H9 (cell line): ENCODE data around the gene KAZN. TPM values are rescaled to one million over a fixed set of nuclear protein-coding genes. Genes with fewer than 3 reads are reported as not detected.

Experiments
- DNase-seq: peaks from one replicate; pipeline ENCODE4 v3.0.0-alpha.2; 2017
- H2AFZ ChIP-seq: one replicate; pipeline ENCODE4 v1.6.1; 2013; ENCODE audit warnings: mild to moderate bottlenecking, low read length, control low read depth, moderate library complexity
- H2AK5ac ChIP-seq: 2 replicates; pipeline ENCODE4 v1.6.1; 2013; ENCODE audit warnings: low read length, control low read depth, mixed read lengths; ENCODE audit not compliant: insufficient read length
- H2BK120ac ChIP-seq: one replicate; pipeline ENCODE4 v1.6.1; 2013; ENCODE audit warnings: low read depth, mild to moderate bottlenecking, low read length, control low read depth, inconsistent platforms; ENCODE audit not compliant: poor library complexity, severe bottlenecking
- H2BK12ac ChIP-seq: 2 replicates; pipeline ENCODE4 v1.6.1; 2013; ENCODE audit warnings: low read length, control low read depth, mixed read lengths, low read depth; ENCODE audit not compliant: insufficient read length
- H2BK15ac ChIP-seq: 2 replicates; pipeline ENCODE4 v1.6.1; 2013; ENCODE audit warnings: low read depth, low read length, control low read depth
- H2BK20ac ChIP-seq: one replicate; pipeline ENCODE4 v1.6.1; 2013; ENCODE audit warnings: low read depth, mild to moderate bottlenecking, low read length, control low read depth, inconsistent platforms; ENCODE audit not compliant: poor library complexity, severe bottlenecking
- H2BK5ac ChIP-seq: 2 replicates; pipeline ENCODE4 v1.6.1; 2013; ENCODE audit warnings: low read length, control low read depth, mixed read lengths; ENCODE audit not compliant: insufficient read length
- H3K14ac ChIP-seq: 2 replicates; pipeline ENCODE4 v1.6.1; 2013; ENCODE audit warnings: low read length, control low read depth; ENCODE audit not compliant: insufficient read depth
- H3K18ac ChIP-seq: 2 replicates; pipeline ENCODE4 v1.6.1; 2013; ENCODE audit warnings: low read depth, mild to moderate bottlenecking, mixed read lengths, low read length, control low read depth; ENCODE audit not compliant: insufficient read length
- H3K23ac ChIP-seq: 2 replicates; pipeline ENCODE4 v1.6.1; 2013; ENCODE audit warnings: low read length, control low read depth, mixed read lengths, low read depth; ENCODE audit not compliant: insufficient read length
- H3K23me2 ChIP-seq: 2 replicates; pipeline ENCODE4 v1.6.1; 2013; ENCODE audit warnings: low read depth, mild to moderate bottlenecking, mixed read lengths, low read length, control low read depth; ENCODE audit not compliant: insufficient read length, poor library complexity, severe bottlenecking
- H3K27ac ChIP-seq: 2 replicates; pipeline ENCODE4 v1.5.1; 2013; ENCODE audit warnings: low read length, control low read depth, mixed read lengths, low read depth; ENCODE audit not compliant: insufficient read length
- H3K27me3 ChIP-seq: 2 replicates; pipeline ENCODE4 v1.6.1; 2013; ENCODE audit warnings: low read length, control low read depth, inconsistent platforms; ENCODE audit not compliant: insufficient read depth
- H3K4ac ChIP-seq: 2 replicates; pipeline ENCODE4 v1.6.1; 2013; ENCODE audit warnings: low read depth, mild to moderate bottlenecking, control low read depth, inconsistent platforms, low read length, moderate library complexity
- H3K4me1 ChIP-seq: 2 replicates; pipeline ENCODE4 v1.6.1; 2013; ENCODE audit warnings: low read length, control low read depth, inconsistent platforms; ENCODE audit not compliant: insufficient read depth
- H3K4me2 ChIP-seq: 2 replicates; pipeline ENCODE4 v1.6.1; 2013; ENCODE audit warnings: low read length, control low read depth, mixed read lengths; ENCODE audit not compliant: insufficient read length, insufficient read depth
- H3K56ac ChIP-seq: 2 replicates; pipeline ENCODE4 v1.6.1; 2013; ENCODE audit warnings: low read depth, mild to moderate bottlenecking, mixed read lengths, low read length, control low read depth; ENCODE audit not compliant: insufficient read length
- H3K79me1 ChIP-seq: 2 replicates; pipeline ENCODE4 v1.6.1; 2013; ENCODE audit warnings: low read depth, mild to moderate bottlenecking, moderate library complexity, low read length, control low read depth, inconsistent platforms; ENCODE audit not compliant: insufficient read depth, poor library complexity, severe bottlenecking
- H3K79me2 ChIP-seq: 2 replicates; pipeline ENCODE4 v1.6.1; 2013; ENCODE audit warnings: low read length, control low read depth, inconsistent platforms; ENCODE audit not compliant: insufficient read depth
- H3K9ac ChIP-seq: 2 replicates; pipeline ENCODE4 v1.6.1; 2013; ENCODE audit warnings: low read length, control low read depth, mixed read lengths; ENCODE audit not compliant: insufficient read length; ENCODE audit errors: extremely low read depth
- H3K9me3 ChIP-seq: one replicate; pipeline ENCODE4 v1.6.1; 2013; ENCODE audit warnings: low read depth, low read length, inconsistent platforms; ENCODE audit not compliant: control insufficient read depth
- H3T11ph ChIP-seq: one replicate; pipeline ENCODE4 v1.6.1; 2013; ENCODE audit warnings: mild to moderate bottlenecking, low read length, control low read depth, inconsistent platforms
- H4K20me1 ChIP-seq: one replicate; pipeline ENCODE4 v1.6.1; 2013; ENCODE audit not compliant: control insufficient read depth, insufficient read length, insufficient read depth
- H4K5ac ChIP-seq: 2 replicates; pipeline ENCODE4 v1.6.1; 2013; ENCODE audit warnings: low read depth, mild to moderate bottlenecking, mixed read lengths, low read length, control low read depth; ENCODE audit not compliant: insufficient read length
- H4K8ac ChIP-seq: replicated peaks from 2 replicates; pipeline ENCODE4 v1.6.1; 2013; ENCODE audit warnings: low read length, control low read depth, mixed read lengths, low read depth; ENCODE audit not compliant: insufficient read length
- H4K91ac ChIP-seq: 2 replicates; pipeline ENCODE4 v1.6.1; 2013; ENCODE audit warnings: low read depth, mild to moderate bottlenecking, moderate library complexity, mixed read lengths, low read length, control low read depth; ENCODE audit not compliant: insufficient read length
- H3K27ac Mint-ChIP-seq, 3 experiments: 2 replicates in 2 of 3; 3 replicates in 1 of 3; pipeline ENCODE4 v1.8.0; 2020 to 2021; ENCODE audit warnings: mixed read lengths in 3 of 3, mild to moderate bottlenecking in 1 of 3, moderate library complexity in 1 of 3
- H3K27me3 Mint-ChIP-seq: 2 replicates; pipeline ENCODE4 v1.8.0; 2021; ENCODE audit warnings: low read depth, mild to moderate bottlenecking, moderate library complexity, mixed read lengths
- H3K36me3 Mint-ChIP-seq, 3 experiments: 2 replicates in 2 of 3; 3 replicates in 1 of 3; pipeline ENCODE4 v1.8.0; 2020 to 2021; ENCODE audit warnings: low read depth in 3 of 3, mixed read lengths in 3 of 3; ENCODE audit not compliant: insufficient read depth in 1 of 3
- H3K4me1 Mint-ChIP-seq, 2 experiments: 2 replicates each; pipeline ENCODE4 v1.8.0; 2020; ENCODE audit warnings: mixed read lengths in 2 of 2
- H3K4me3 Mint-ChIP-seq, 2 experiments: 2 replicates in 1 of 2; 3 replicates in 1 of 2; pipeline ENCODE4 v1.8.0; 2020 to 2021; ENCODE audit warnings: mild to moderate bottlenecking in 2 of 2, mixed read lengths in 2 of 2, moderate library complexity in 1 of 2
- H3K9me3 Mint-ChIP-seq, 2 experiments: 2 replicates in 1 of 2; 3 replicates in 1 of 2; pipeline ENCODE4 v1.8.0; 2020; ENCODE audit warnings: mild to moderate bottlenecking in 2 of 2, mixed read lengths in 2 of 2, moderate library complexity in 1 of 2
- CTCF ChIP-seq: fragments of 200-600 bp; sonication (generic); conservative IDR thresholded peaks from 3 replicates; pipeline ENCODE4 v1.8.0; 2021; ENCODE audit warnings: antibody characterized with exemption, mild to moderate bottlenecking
- WGBS: extraction: QIAGEN DNeasy Blood & Tissue Kit; methylation state at CpG from one replicate; pipeline ENCODE4 v1.1.7; 2013; ENCODE audit warnings: missing lambda C conversion rate, low lambda C conversion rate, mixed read lengths; ENCODE audit not compliant: insufficient read length; ENCODE audit errors: extremely low coverage; 5-methylcytosine and 5-hydroxymethylcytosine counted together
- total RNA-seq: library from RNA; stranded (reverse); gene quantifications from 2 replicates; pipeline ENCODE4 v1.2.1, GENCODE V29; 2021

The KAZN gene
- total RNA-seq, 1 experiment from 2014 or later: 7.6 TPM

- H4K91ac ChIP-seq: no peak overlapping the region
- no peak overlapping the region for H2BK5ac ChIP-seq
- no peak overlapping the region for H3K4ac ChIP-seq
- H2BK20ac ChIP-seq: no peak overlapping the region
- H3K4me1 ChIP-seq: no peaks in the 10 kb centered on the region
- no peak for DNase-seq
- Mint-ChIP-seq H3K4me3 (no peak overlapping the region), H3K27me3 (no peaks in the 10 kb centered on the region), H3K36me3 (peaks cover 4 to 7% (median 5%) of the 10 kb centered on the region in 3 experiments), H3K27ac (no peak overlapping the region; a peak in 1 of 7 replicates), H3K4me1 (no peaks in the 10 kb centered on the region; a peak in 1 of 4 replicates), H3K9me3 (peaks cover 4 to 5% of the 10 kb centered on the region in 2 experiments; a peak in 4 of 5 replicates)
- H4K5ac ChIP-seq: no peak overlapping the region
- H3K27me3 ChIP-seq: no peaks in the 10 kb centered on the region
- H3K79me1 ChIP-seq: no peaks in the 10 kb centered on the region
- no peaks in the 10 kb centered on the region for H3K79me2 ChIP-seq
- no peaks in the 10 kb centered on the region for H3K23me2 ChIP-seq
- no peak overlapping the region for H4K8ac ChIP-seq
- no peak overlapping the region for H3K9ac ChIP-seq
- no peak overlapping the region for H3K18ac ChIP-seq
- H2BK120ac ChIP-seq: no peak overlapping the region
- H3K9me3 ChIP-seq: no peaks in the 10 kb centered on the region
- H2BK15ac ChIP-seq: no peak overlapping the region
- WGBS: no CpG with 5 or more reads among the region's 7 CpGs
- H3T11ph ChIP-seq: no peak overlapping the region
- H2AK5ac ChIP-seq: no peak overlapping the region
- H3K27ac ChIP-seq: no peak overlapping the region
- no peak overlapping the region for H3K23ac ChIP-seq
- no peak overlapping the region for H3K56ac ChIP-seq
- H3K14ac ChIP-seq: no peak overlapping the region; the same call in 1 of the 2 replicates
- no peak overlapping the region for H2AFZ ChIP-seq
- no peak for TF ChIP-seq CTCF
- H4K20me1 ChIP-seq: no peaks in the 10 kb centered on the region
- no peak overlapping the region for H3K4me2 ChIP-seq
- no peak overlapping the region for H2BK12ac ChIP-seq
These were observed 465.3 kb downstream of the KAZN start for GRCh38 chr1:15063783-15064182.
